GM12892 (cell line): ENCODE results near the gene CBLB.

Experiments used
- POLR2A ChIP-seq: IDR thresholded peaks from 2 replicates; pipeline ENCODE4 v1.6.1; 2011; ENCODE audit warnings: low read depth, low read length, control low read depth
- POLR2AphosphoS5 ChIP-seq: IDR thresholded peaks from 2 replicates; pipeline ENCODE4 v1.6.1; 2011; ENCODE audit warnings: low read depth, low read length, control low read depth
- TAF1 ChIP-seq: IDR thresholded peaks from 2 replicates; pipeline ENCODE4 v1.6.1; 2011; ENCODE audit warnings: low read depth, mild to moderate bottlenecking, control low read depth, low read length, borderline replicate concordance

- TF ChIP-seq TAF1 (no peak), POLR2A (no peak), POLR2AphosphoS5 (no peak)
Observed at GRCh38 chr3:105611304-105612192, 257.3 kb downstream of the CBLB start.
